ENCODE results near the gene NAXE.

DNA sequence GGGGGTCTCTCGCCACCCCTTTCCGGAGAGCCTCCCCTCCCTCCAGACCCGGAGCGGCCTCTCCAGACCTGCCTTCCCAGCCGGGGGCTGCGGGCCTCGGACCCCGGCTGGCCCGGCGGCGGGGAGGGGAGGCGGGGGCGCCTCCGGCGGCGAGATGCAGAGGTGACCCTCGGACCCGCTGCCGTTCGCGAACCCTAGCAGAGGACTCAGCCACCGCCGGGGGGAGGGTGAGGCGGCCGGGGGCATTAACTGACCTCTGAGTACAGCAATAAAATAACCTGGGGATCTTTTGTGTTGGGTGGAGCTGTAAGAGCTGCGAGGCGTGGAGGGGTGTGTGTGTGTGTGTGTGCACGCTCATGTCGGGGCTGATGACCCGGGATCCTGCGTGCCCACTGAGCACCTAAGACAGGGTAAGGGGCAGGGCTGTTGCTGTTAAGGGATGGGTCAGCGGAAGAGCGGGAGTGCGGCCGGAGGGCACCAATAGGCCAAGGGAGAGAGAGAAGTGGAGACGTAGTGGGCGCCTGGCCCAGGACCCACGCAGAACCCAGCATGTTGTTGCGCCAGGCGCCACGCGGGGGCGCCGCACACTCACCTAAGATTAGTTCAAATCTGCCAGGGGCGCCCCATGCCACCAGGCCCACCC lies 34.0 kb downstream of the NAXE start:
- TF ChIP-seq POLR2A (IDR thresholded peaks at IDR 0.05) (no peak), EP300 (IDR thresholded peaks at IDR 0.05) (no peak)
- TF ChIP-seq, protein P1, sequence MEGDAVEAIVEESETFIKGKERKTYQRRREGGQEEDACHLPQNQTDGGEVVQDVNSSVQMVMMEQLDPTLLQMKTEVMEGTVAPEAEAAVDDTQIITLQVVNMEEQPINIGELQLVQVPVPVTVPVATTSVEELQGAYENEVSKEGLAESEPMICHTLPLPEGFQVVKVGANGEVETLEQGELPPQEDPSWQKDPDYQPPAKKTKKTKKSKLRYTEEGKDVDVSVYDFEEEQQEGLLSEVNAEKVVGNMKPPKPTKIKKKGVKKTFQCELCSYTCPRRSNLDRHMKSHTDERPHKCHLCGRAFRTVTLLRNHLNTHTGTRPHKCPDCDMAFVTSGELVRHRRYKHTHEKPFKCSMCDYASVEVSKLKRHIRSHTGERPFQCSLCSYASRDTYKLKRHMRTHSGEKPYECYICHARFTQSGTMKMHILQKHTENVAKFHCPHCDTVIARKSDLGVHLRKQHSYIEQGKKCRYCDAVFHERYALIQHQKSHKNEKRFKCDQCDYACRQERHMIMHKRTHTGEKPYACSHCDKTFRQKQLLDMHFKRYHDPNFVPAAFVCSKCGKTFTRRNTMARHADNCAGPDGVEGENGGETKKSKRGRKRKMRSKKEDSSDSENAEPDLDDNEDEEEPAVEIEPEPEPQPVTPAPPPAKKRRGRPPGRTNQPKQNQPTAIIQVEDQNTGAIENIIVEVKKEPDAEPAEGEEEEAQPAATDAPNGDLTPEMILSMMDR (IDR thresholded peaks at IDR 0.05): peak in 2 of 3 donors; percentile 61 to 62
